GM21825 (cell line): Measurements from ENCODE around the gene FPGS.

Source experiments
- ATAC-seq: cut with Tn5 transposase; IDR thresholded peaks from one replicate; pipeline ENCODE4 v1.9.1; 2021; ENCODE audit warnings: mild to moderate bottlenecking, moderate library complexity; ENCODE audit not compliant: unreplicated experiment

FPGS gene

GRCh38 chr9:127856094-127856728 is 53.5 kb downstream of the FPGS start:
- ATAC-seq, result no peak

GRCh38 chr9:127856729-127857116 is 54.0 kb downstream of the FPGS start:
- ATAC-seq, result no peak

- no peak for ATAC-seq
Observed at GRCh38 chr9:127857278-127857677, 54.6 kb downstream of the FPGS start.

GRCh38 chr9:127858041-127858512 is 55.4 kb downstream of the FPGS start:
- no peak for ATAC-seq

GRCh38 chr9:127860260-127860659 is 57.6 kb downstream of the FPGS start:
- ATAC-seq, result no peak

- ATAC-seq, result no peak
Observed at GRCh38 chr9:127860779-127861178, 58.1 kb downstream of the FPGS start.

- ATAC-seq, result no peak
Observed at GRCh38 chr9:127862075-127863011, 59.7 kb downstream of the FPGS start.

- no peak for ATAC-seq
Observed at GRCh38 chr9:127863191-127863621, 60.5 kb downstream of the FPGS start.
